Gastrocnemius medialis (tissue), 4 donors: ENCODE data around the gene TYW1. TPM values are rescaled to one million over a fixed set of nuclear protein-coding genes. Genes with fewer than 3 reads are reported as not detected.
"Not testable (repeated sequence)": the region's sequence is repeated elsewhere in the genome, so short reads cannot be mapped to it uniquely, and the experiment has no call there.

Experiments
- ATAC-seq, 2 donors: fragments of 150-250 bp; one replicate each; pipeline ENCODE4 v1.9.1; 2016
- DNase-seq, 2 donors: peaks; one replicate each; pipeline ENCODE4 v3.0.0-alpha.2; 2019
- H3K27ac ChIP-seq, 4 donors: fragments of 200-600 bp; sonication (generic); 1 replicate in 1 of 4; 2 replicates in 3 of 4; pipeline ENCODE4 v1.5.1; 2016 to 2018; ENCODE audit warnings: mild to moderate bottlenecking in 2 of 4, moderate library complexity in 1 of 4
- H3K27me3 ChIP-seq, 3 donors: fragments of 200-600 bp; sonication (generic) in 2 of 3; 1 replicate in 1 of 3; 2 replicates in 2 of 3; pipeline versions ENCODE4 v1.5.1 to v1.6.0; 2016 to 2019; ENCODE audit warnings: mild to moderate bottlenecking in 1 of 3, moderate library complexity in 1 of 3
- H3K36me3 ChIP-seq, 2 donors: fragments of 200-600 bp; sonication (generic) in 1 of 2; one replicate each; pipeline ENCODE4 v1.5.1; 2017 to 2018
- H3K4me1 ChIP-seq, 2 donors: fragments of 200-600 bp; sonication (generic) in 1 of 2; one replicate each; pipeline ENCODE4 v1.5.1; 2016 to 2017; ENCODE audit warnings: mild to moderate bottlenecking in 2 of 2
- H3K4me3 ChIP-seq, 4 donors: fragments of 200-600 bp; sonication (generic) in 3 of 4; 1 replicate in 1 of 4; 2 replicates in 3 of 4; pipeline ENCODE4 v1.5.1; 2016 to 2019; ENCODE audit warnings: mild to moderate bottlenecking in 2 of 4
- H3K9me3 ChIP-seq, 3 donors: fragments of 200-600 bp; sonication (generic) in 2 of 3; 1 replicate in 1 of 3; 2 replicates in 2 of 3; pipeline ENCODE4 v1.5.1; 2016 to 2019
- CTCF ChIP-seq, 5 experiments: fragments of 450-650 bp in 3 of 5; fragments of 200-600 bp in 2 of 5; sonication (generic) in 2 of 5; IDR thresholded peaks in 4 of 5; conservative IDR thresholded peaks in 1 of 5; 1 replicate in 4 of 5; 2 replicates in 1 of 5; pipeline ENCODE4 v1.5.1; 2016 to 2019; ENCODE audit warnings: antibody characterized with exemption in 5 of 5, mild to moderate bottlenecking in 3 of 5, moderate library complexity in 3 of 5
- POLR2A ChIP-seq, 2 donors: fragments of 450-650 bp; IDR thresholded peaks; one replicate each; pipeline ENCODE4 v1.6.1; 2017; ENCODE audit warnings: antibody characterized with exemption in 2 of 2, mild to moderate bottlenecking in 2 of 2, moderate library complexity in 2 of 2
- in situ Hi-C, 4 donors: fragments of 200-750 bp; cut with MboI; loops; one replicate each; pipeline versions ENCODE4 v1.15.0 to v1.8.0; 2017; ENCODE audit warnings: low sequenced_read_pairs in 4 of 4
- intact Hi-C: fragments of 100-400 bp; cut with DNase I; formaldehyde crosslinking; loops from one replicate; pipeline ENCODE4 v1.15.1; 2023; ENCODE audit warnings: low total_unique reads
- total RNA-seq, 4 donors: library from RNA; depleted of rRNA; stranded (reverse); fragments of >200 nt; gene quantifications; one replicate each; pipeline versions ENCODE4 v1.1.0 to v1.2.3, GENCODE V29; 2016

TYW1 gene
- total RNA-seq, 4 donors from 2014 or later, result 15.4 to 33.8 (median 19.7) TPM

GRCh38 chr7:67229018-67229417 lies 232.4 kb downstream of the TYW1 start:
- H3K36me3 ChIP-seq, H3K9me3 ChIP-seq, ATAC-seq, in situ Hi-C loops, H3K27me3 ChIP-seq, intact Hi-C loops, H3K4me3 ChIP-seq, DNase-seq: not testable (repeated sequence)
- Histone ChIP-seq H3K4me1 (peaks cover 20 to 35% of the 10 kb centered on the region in 2 donors), H3K27ac (peak overlapping the region in 2 of 4 donors; percentile 6 to 82)

DNA sequence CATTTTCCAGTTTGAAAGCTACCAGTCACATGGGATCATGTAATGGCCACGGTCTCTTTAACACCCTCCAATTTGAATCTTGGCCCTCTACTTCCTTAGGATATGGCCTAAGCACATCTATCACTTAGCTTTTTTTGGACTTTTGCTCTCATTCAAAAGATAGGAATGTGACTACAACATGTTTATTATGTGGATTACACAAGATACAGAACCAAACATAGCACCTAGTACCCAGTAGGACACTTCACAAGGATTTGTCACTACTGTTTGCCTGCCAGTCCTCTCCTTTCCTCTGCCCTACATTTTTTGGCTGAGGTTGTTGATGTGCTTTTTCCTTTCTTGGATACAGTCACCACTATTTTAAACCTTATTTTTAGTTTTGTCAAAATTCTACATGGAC lies 233.4 kb downstream of the TYW1 start:
- H3K4me1 ChIP-seq, result peaks cover 20 to 35% of the 10 kb centered on the region in 2 donors
- peak overlapping the region; percentile 11 to 82 (median 35) for H3K27ac ChIP-seq
- in situ Hi-C loops, intact Hi-C loops, H3K27me3 ChIP-seq, H3K9me3 ChIP-seq, H3K4me3 ChIP-seq, DNase-seq, H3K36me3 ChIP-seq: not testable (repeated sequence)
- peak; percentile 66 to 92 for ATAC-seq

DNA sequence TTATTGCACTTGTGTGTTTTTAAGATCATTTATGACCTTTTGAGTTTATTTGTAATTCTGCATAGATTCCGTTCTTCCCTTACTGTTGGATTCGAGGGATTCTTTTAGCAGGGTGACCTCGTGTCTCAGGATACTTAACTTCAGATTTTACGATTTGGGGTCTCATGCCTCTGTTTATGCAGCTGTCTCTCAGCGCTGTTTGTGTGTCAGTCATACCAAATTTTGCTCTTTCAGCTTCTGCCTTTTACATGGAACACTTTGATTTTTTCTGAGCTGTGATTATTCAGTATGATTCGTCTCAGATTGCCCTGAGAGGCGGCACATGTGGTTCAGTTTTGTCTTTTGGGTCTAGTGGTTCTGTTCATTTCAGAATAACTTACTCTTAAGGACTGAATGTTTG lies 236.9 kb downstream of the TYW1 start:
- intact Hi-C loops, H3K4me3 ChIP-seq, H3K27me3 ChIP-seq, H3K36me3 ChIP-seq, in situ Hi-C loops, H3K27ac ChIP-seq, ATAC-seq, DNase-seq, H3K9me3 ChIP-seq: not testable (repeated sequence)
- peaks cover 24 to 34% of the 10 kb centered on the region in 2 donors for H3K4me1 ChIP-seq

GRCh38 chr7:67236216-67236615 lies 239.6 kb downstream of the TYW1 start:
- DNase-seq (peak in 1 of 2 donors; percentile 30), ATAC-seq (peak; percentile 33 to 71)
- H3K36me3 ChIP-seq, H3K4me3 ChIP-seq, H3K27me3 ChIP-seq, intact Hi-C loops, in situ Hi-C loops, H3K9me3 ChIP-seq: not testable (repeated sequence)
- Histone ChIP-seq H3K27ac (peak overlapping the region in 3 of 4 donors; percentile 34 to 78 (median 40)), H3K4me1 (peaks cover 8 to 11% of the 10 kb centered on the region in 2 donors)

GRCh38 chr7:67242871-67243270 lies 246.2 kb downstream of the TYW1 start:
- DNase-seq, ATAC-seq, H3K36me3 ChIP-seq, H3K4me1 ChIP-seq, intact Hi-C loops, H3K27me3 ChIP-seq, in situ Hi-C loops, H3K4me3 ChIP-seq, H3K27ac ChIP-seq, H3K9me3 ChIP-seq: not testable (repeated sequence)

- H3K36me3 ChIP-seq, H3K4me1 ChIP-seq, in situ Hi-C loops, H3K27me3 ChIP-seq, intact Hi-C loops, DNase-seq, H3K27ac ChIP-seq, H3K9me3 ChIP-seq, H3K4me3 ChIP-seq, ATAC-seq: not testable (repeated sequence)
These were observed 251.7 kb downstream of the TYW1 start for GRCh38 chr7:67248364-67248763.

DNA sequence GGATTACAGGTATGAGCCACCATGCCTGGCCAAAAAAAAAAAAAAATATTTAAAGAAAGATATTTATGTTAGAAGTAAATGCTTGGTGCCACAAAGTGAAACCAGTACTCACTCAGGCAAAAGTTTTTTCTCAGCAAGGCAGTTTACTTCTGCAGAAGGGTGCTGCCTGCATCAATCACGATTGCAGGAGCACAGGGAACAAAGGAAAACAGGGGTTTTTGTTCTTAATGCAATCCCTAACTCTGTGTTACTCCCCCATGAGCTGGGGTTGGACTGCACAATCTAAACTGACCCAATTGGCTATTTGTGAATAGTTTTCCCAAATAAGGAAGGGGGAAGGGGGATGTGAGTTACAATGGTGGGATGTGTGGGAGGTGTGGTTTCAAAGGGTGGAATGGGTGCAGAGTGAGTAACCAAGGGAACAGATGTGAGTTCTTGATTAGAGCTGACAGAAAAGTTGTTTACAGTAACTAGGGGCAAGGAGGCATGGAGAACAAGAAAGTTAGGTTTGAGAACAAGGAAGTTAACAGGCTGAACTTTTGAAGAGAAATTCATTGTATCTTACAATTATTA lies 255.4 kb downstream of the TYW1 start:
- ATAC-seq, result no peak
- no peaks in the 10 kb centered on the region for H3K4me1 ChIP-seq
- H3K27me3 ChIP-seq, result no peaks in the 10 kb centered on the region
- H3K4me3 ChIP-seq, result no peak overlapping the region
- TF ChIP-seq POLR2A (IDR thresholded peaks at IDR 0.05) (no peak), CTCF (IDR thresholded peaks at IDR 0.05 in 4 of 5, conservative IDR thresholded peaks at IDR 0.05 in 1 of 5) (no peak)
- in situ Hi-C loops, result no loop called here
- no peaks in the 10 kb centered on the region for H3K36me3 ChIP-seq
- H3K27ac ChIP-seq, result no peak overlapping the region
- H3K9me3 ChIP-seq, result no peaks in the 10 kb centered on the region
- no peak for DNase-seq
- intact Hi-C loops, result no loop called here

- H3K36me3 ChIP-seq, in situ Hi-C loops, DNase-seq, H3K27ac ChIP-seq, H3K4me3 ChIP-seq, H3K4me1 ChIP-seq, H3K27me3 ChIP-seq, intact Hi-C loops, ATAC-seq, H3K9me3 ChIP-seq: not testable (repeated sequence)
These were observed 258.4 kb downstream of the TYW1 start for GRCh38 chr7:67255076-67255475.

DNA sequence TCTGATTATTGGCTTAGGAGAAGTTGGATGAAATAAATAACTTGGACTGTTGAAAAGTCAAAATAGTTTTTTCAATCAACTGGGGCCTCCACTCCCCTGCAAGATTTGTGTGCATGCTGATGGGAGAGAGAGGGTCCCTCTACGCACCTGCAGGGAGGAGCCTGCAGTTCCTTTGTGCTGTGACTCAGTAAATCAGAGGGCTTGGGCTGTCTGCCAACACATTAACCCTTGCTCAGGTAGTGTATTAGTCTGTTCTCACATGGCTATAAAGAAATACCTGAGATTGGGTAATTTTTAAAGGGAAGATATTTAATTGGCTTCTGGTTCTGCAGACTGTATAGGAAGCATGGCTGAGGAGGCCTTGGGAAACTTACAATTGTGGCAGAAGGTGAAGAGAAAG lies 261.1 kb downstream of the TYW1 start:
- ATAC-seq, intact Hi-C loops: not testable (repeated sequence)

DNA sequence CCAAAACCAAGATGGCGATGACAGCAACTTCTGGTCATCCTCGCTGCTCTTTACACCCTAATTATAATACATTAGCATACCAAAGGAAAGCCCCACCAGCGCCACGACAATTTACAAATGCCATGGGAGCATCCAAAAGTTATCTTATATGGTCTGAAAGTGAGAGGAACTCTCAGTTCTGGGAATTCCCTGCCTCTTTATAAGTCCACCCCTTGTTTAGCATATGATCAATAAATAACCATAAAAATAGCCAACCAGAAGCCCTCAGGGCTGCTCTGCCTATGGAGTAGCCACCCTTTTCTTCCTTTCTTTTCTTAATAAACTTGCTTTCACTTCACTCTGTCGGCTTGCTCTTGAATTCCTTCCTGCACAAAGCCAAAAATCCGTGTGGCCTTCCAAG lies 262.7 kb downstream of the TYW1 start:
- H3K4me1 ChIP-seq, H3K9me3 ChIP-seq, ATAC-seq, H3K27me3 ChIP-seq, H3K27ac ChIP-seq, H3K4me3 ChIP-seq, DNase-seq, intact Hi-C loops, in situ Hi-C loops, H3K36me3 ChIP-seq: not testable (repeated sequence)

More for the DNA sequence above, 261.1 kb downstream of the TYW1 start:
- H3K4me1 ChIP-seq, H3K4me3 ChIP-seq, in situ Hi-C loops, H3K27ac ChIP-seq, H3K9me3 ChIP-seq, DNase-seq, H3K27me3 ChIP-seq, H3K36me3 ChIP-seq: not testable (repeated sequence)

DNA sequence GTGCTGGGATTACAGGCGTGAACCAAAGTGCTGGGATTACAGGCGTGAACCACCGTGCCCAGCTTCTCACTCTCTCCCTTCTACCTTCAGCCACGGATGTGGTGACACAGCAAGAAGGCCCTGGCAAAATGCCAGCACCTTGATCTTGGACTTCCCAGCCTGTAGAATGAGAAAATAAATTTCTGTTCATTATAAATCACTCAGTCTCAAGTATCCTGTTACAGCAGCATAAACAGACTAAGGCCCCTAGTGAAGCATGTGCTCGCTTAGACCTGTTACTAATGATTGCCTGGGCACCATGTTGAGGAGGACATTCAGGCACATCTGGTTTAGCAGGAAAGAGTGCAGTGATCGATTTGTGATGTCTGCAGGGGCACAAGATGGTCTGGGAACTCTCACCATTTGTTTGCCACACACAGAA lies 263.5 kb downstream of the TYW1 start:
- intact Hi-C loops, H3K4me1 ChIP-seq, in situ Hi-C loops, H3K4me3 ChIP-seq, DNase-seq, H3K27me3 ChIP-seq, H3K9me3 ChIP-seq, H3K27ac ChIP-seq, ATAC-seq, H3K36me3 ChIP-seq: not testable (repeated sequence)
